Left kidney (tissue), 8 donors: ENCODE data around the gene GOLGA6L4. TPM values are rescaled to one million over a fixed set of nuclear protein-coding genes. Genes with fewer than 3 reads are reported as not detected.
"Not testable (repeated sequence)": the region's sequence is repeated elsewhere in the genome, so short reads cannot be mapped to it uniquely, and the experiment has no call there.

Source experiments
- DNase-seq: peaks from one replicate; pipeline ENCODE4 v3.0.0-alpha.2; 2013
- long read RNA-seq, 8 donors: transcript quantifications; one replicate each; lab custom pipeline, GENCODE V29; 2026
- polyA plus RNA-seq: library from polyadenylated mRNA; unstranded; fragments of 120-200 nt; gene quantifications from one replicate; pipeline ENCODE4 v1.2.1, GENCODE V29; 2013; ENCODE audit not compliant: insufficient read length

GOLGA6L4 gene, protein sequence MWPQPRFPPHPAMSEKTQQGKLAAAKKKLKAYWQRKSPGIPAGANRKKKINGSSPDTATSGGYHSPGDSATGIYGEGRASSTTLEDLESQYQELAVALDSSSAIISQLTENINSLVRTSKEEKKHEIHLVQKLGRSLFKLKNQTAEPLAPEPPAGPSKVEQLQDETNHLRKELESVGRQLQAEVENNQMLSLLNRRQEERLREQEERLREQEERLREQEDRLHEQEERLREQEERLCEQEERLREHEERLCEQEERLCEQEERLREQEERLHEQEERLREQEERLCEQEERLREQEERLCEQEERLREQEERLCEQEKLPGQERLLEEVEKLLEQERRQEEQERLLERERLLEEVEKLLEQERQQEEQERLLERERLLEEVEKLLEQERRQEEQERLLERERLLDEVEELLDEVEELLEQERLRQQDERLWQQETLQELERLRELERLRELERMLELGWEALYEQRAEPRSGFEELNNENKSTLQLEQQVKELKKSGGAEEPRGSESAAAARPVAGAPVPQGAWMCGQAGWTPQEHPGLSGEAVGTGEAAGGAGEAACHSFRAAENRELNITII
- polyA plus RNA-seq, result 30.5 TPM
- long read RNA-seq, donor 1, result 0 reads
- long read RNA-seq, donor 2, partial matches to known transcripts, result 0 of 1 reads
- long read RNA-seq, donor 2, other reads (novel, unspliced or antisense), result 0 of 1 reads
- long read RNA-seq, donor 3, partial matches to known transcripts, result 0 of 8 reads
- long read RNA-seq, donor 3, other reads (novel, unspliced or antisense), result 8 of 8 reads
- long read RNA-seq, donor 4, result 0 reads
- long read RNA-seq, donor 5, result 0 reads
- long read RNA-seq, donor 6, partial matches to known transcripts, result 5 of 5 reads
- long read RNA-seq, donor 6, other reads (novel, unspliced or antisense), result 0 of 5 reads
- long read RNA-seq, donor 7, result 0 reads
- long read RNA-seq, donor 8, result 0 reads

DNA sequence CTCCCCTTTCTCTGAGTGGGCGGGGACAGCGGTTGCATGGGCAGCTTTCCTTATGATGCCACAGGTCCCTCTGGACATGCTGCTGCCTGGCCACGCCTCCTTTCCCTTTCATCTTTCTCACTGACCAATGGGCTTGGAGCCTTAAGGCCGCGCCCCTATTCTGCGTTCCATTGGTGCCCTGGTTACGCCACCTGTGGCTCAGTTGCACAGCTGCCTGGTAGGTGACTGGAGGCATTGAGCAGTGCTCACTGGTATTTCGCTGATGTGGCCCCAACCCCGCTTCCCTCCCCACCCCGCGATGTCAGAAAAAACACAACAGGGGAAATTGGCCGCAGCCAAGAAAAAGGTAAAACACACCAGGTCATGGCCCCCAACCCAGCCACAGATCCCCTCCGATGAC is at the start of gene GOLGA6L4:
TSS of gene GOLGA6L4 (plus strand) at position 201 of the 400 bp plus-strand sequence. CDS start at position 263, 62 bp downstream.
- DNase-seq, result not testable (repeated sequence)

DNA sequence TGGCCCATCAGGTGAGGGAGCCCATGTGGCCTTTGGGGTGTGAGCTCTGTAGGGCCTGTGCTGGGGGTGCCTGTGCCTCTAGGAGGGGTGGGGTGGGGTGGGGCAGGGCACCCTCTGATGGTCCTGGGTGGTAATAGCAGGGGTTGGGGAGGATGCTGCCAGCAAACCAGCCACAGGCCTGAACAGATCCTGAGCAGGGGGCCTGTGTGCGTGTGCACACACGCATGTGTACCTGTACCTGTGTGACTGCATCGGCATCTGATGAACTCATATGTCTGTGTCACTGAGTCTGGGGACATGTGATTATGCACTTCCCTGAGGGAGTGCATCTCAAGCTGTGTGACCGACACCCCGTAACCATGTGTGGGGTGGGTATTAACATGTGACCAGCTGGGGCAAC is 42.6 kb upstream of the GOLGA6L4 start:
- not testable (repeated sequence) for DNase-seq

DNA sequence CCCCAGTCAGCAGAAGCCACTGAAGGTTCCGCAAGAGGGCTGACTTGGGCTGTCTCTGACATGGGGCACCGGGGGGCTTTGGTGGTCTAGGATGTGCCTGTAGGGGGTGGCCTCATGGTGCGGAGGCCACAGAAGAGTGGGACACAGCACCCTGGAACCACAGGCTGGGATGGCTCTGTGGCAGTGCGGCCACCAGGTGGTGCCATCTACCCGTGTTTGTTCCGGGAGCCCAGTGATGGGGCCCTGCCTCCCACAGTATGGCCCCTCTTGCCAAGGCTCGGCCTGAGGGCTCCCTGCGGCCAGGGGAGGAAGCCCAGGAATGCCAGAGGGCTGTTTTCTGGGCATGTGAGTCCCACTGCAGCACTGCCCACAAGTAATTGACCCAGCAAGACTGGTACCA is 40.0 kb upstream of the GOLGA6L4 start:
- DNase-seq, result not testable (repeated sequence)

- DNase-seq, result not testable (repeated sequence)
Observed at GRCh38 chr15:84196530-84197188, 38.9 kb upstream of the GOLGA6L4 start.

DNA sequence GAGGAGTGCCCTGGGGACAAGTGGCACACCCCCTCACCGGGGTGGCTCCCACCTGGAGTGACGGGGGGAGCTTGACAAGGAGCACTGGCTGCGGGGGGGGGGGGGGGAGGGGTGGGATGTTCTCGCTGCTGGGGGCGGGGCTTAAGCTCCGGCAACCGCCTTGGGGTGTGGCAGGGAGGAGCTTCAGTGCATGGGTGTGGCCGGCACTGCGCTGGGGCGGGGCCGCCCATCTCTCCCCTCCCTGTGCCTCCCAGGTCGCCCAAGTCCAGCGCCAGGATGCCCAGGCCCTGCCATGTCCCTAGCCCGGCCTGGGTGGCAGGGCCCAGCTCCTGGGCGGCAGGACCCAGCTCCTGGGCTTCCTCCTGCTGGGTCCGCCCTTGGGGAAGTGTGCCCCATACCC is 35.7 kb upstream of the GOLGA6L4 start:
- DNase-seq, result not testable (repeated sequence)

DNA sequence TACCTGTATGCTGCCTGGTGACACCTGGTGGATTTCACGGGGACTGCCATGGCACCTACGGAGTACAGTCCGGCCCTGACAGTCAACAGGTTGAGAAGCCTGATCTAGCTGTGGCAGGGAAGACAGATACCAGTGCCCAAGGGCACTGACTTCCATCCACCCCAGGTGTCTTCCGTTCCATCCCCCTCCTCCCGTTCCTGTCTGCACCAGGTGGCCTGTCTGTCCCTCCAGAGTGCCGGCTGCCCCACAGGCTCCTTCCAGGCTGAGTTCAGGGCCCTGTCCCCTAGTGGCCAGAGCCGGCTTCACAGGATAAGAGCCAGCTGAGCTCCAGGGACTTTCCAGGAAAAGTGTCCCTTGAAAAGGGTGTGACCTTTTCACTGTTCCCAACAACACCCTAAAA is 10.9 kb downstream of the GOLGA6L4 start:
- not testable (repeated sequence) for DNase-seq
